Endothelial cell of umbilical vein (primary cell): ENCODE measurements around the gene ANKK1. TPM values are rescaled to one million over a fixed set of nuclear protein-coding genes. Genes with fewer than 3 reads are reported as not detected.

Experiments
- BruUV-seq: library from RNA; stranded (reverse); fragments of 400-500 nt; replicated peaks from 2 replicates; lab custom pipeline; 2021; lab: Mats Ljungman, UMichigan
- CTCF ChIA-PET: fragments of 300-600, 350-600 bp; sonication (Branson Sonifier 250); formaldehyde crosslinking; loops from one replicate; lab custom pipeline; 2021; ENCODE audit warnings: antibody characterized with exemption, inconsistent platforms; lab: Charles Lee
- POLR2A ChIA-PET: fragments of 300-600, 350-600 bp; sonication (Branson Sonifier 250); formaldehyde crosslinking; loops from one replicate; lab custom pipeline; 2021; ENCODE audit warnings: antibody characterized with exemption, inconsistent platforms; lab: Charles Lee
- DNase-seq: peaks from one replicate; pipeline ENCODE4 v3.0.0-alpha.2; 2011; ENCODE audit warnings: low read depth, low spot score
- FAIRE-seq: peaks from 2 replicates; lab custom pipeline; 2011; peaks lifted over from hg19 to GRCh38; lab: Jason Lieb, UNC
- H2AFZ ChIP-seq: 2 replicates; pipeline ENCODE4 v1.6.0; 2012; ENCODE audit warnings: low read depth, low read length, control low read depth, inconsistent platforms
- H3K27ac ChIP-seq: 2 replicates; pipeline ENCODE4 v1.5.1; 2011; ENCODE audit warnings: low read depth, mild to moderate bottlenecking, control low read depth, low read length, moderate library complexity; ENCODE audit not compliant: insufficient read depth
- H3K27me3 ChIP-seq, 2 experiments: 2 replicates each; pipeline versions ENCODE4 v1.6.0 to v1.6.1; 2011; ENCODE audit warnings: low read length in 2 of 2, mixed read lengths in 1 of 2; ENCODE audit not compliant: control insufficient read depth in 2 of 2, insufficient read depth in 2 of 2
- H3K36me3 ChIP-seq, 2 experiments: 2 replicates in 1 of 2; 3 replicates in 1 of 2; pipeline ENCODE4 v1.5.1; 2011; ENCODE audit warnings: low read length in 2 of 2, mild to moderate bottlenecking in 1 of 2, moderate library complexity in 1 of 2; ENCODE audit not compliant: control insufficient read depth in 2 of 2, insufficient read depth in 2 of 2; ENCODE audit errors: extremely low read depth in 1 of 2
- H3K4me1 ChIP-seq: 3 replicates; pipeline ENCODE4 v1.5.1; 2011; ENCODE audit warnings: mild to moderate bottlenecking, low read length; ENCODE audit not compliant: control insufficient read depth, insufficient read depth; ENCODE audit errors: extremely low read depth
- H3K4me2 ChIP-seq: 2 replicates; pipeline ENCODE4 v1.6.1; 2011; ENCODE audit warnings: low read length, control low read depth, mixed read lengths; ENCODE audit not compliant: insufficient read depth
- H3K4me3 ChIP-seq, 3 experiments: fragments of 200-600 bp in 1 of 3; sonication (generic), shearing (Covaris generic) in 1 of 3; replicated peaks in 1 of 3; 2 replicates each; pipeline ENCODE4 v1.5.1; 2011 to 2016; ENCODE audit warnings: control low read depth in 3 of 3, low read length in 3 of 3, mild to moderate bottlenecking in 2 of 3, inconsistent platforms in 1 of 3, low read depth in 1 of 3, moderate library complexity in 1 of 3; ENCODE audit not compliant: insufficient read depth in 1 of 3
- H3K79me2 ChIP-seq: 2 replicates; pipeline ENCODE4 v1.6.0; 2012; ENCODE audit warnings: low read length, inconsistent platforms; ENCODE audit not compliant: control insufficient read depth, insufficient read depth
- H3K9ac ChIP-seq: replicated peaks from 2 replicates; pipeline ENCODE3; 2011; ENCODE audit warnings: low read length, control low read depth; ENCODE audit not compliant: insufficient read depth; ENCODE audit errors: extremely low read depth
- H3K9me1 ChIP-seq: replicated peaks from 3 replicates; pipeline ENCODE4 v1.6.0; 2011; ENCODE audit warnings: mild to moderate bottlenecking, low read length; ENCODE audit not compliant: control insufficient read depth, insufficient read depth; ENCODE audit errors: extremely low read depth
- H3K9me3 ChIP-seq: replicated peaks from 2 replicates; pipeline ENCODE4 v1.5.1; 2012; ENCODE audit warnings: low read length, inconsistent platforms; ENCODE audit not compliant: control insufficient read depth, insufficient read depth
- H4K20me1 ChIP-seq: replicated peaks from 2 replicates; pipeline ENCODE3; 2011; ENCODE audit warnings: mild to moderate bottlenecking, low read length; ENCODE audit not compliant: control insufficient read depth, insufficient read depth; ENCODE audit errors: extremely low read depth
- EZH2 ChIP-seq: IDR thresholded peaks from 2 replicates; pipeline ENCODE4 v1.6.1; 2012; ENCODE audit warnings: borderline replicate concordance, low read depth, mild to moderate bottlenecking, moderate library complexity, low read length, inconsistent platforms; ENCODE audit not compliant: severe bottlenecking
- FOS ChIP-seq: IDR thresholded peaks from 2 replicates; pipeline ENCODE4 v1.6.1; 2011; ENCODE audit warnings: mild to moderate bottlenecking, low read length, moderate library complexity, borderline replicate concordance; ENCODE audit not compliant: insufficient read depth
- GATA2 ChIP-seq: IDR thresholded peaks from 2 replicates; pipeline ENCODE4 v1.7.0; 2011; ENCODE audit warnings: low read depth, mild to moderate bottlenecking, moderate library complexity, mixed read lengths, low read length; ENCODE audit not compliant: insufficient read length, insufficient read depth
- JUN ChIP-seq: IDR thresholded peaks from 2 replicates; pipeline ENCODE4 v1.6.1; 2011; ENCODE audit warnings: borderline replicate concordance, low read depth; ENCODE audit not compliant: insufficient read length, insufficient read depth
- MYC ChIP-seq: IDR thresholded peaks from one replicate; pipeline ENCODE4 v1.6.1; 2011; ENCODE audit warnings: mild to moderate bottlenecking, low read depth, low read length
- POLR2A ChIP-seq: IDR thresholded peaks from 2 replicates; pipeline ENCODE4 v1.6.1; 2012; ENCODE audit warnings: low read depth, mild to moderate bottlenecking, control low read depth, low read length
- POLR2AphosphoS5 ChIP-seq: IDR thresholded peaks from 2 replicates; pipeline ENCODE4 v1.6.1; 2012; ENCODE audit warnings: low read depth, mild to moderate bottlenecking, control low read depth, low read length, moderate library complexity; ENCODE audit not compliant: insufficient read depth
- dilution Hi-C: fragments of 300-500 bp; cut with MboI; formaldehyde crosslinking; loops from one replicate; pipeline ENCODE4 v1.15.0; 2019; ENCODE audit warnings: low sequenced_read_pairs; ENCODE audit not compliant: extremely low pct_ligation_motif_present
- intact Hi-C: fragments of 100-400 bp; cut with micrococcal nuclease; formaldehyde crosslinking; loops from one replicate; pipeline ENCODE4 v1.10.0; 2022
- polyA plus RNA-seq, 4 experiments: library from polyadenylated mRNA; depleted of rRNA in 3 of 4; stranded (reverse) in 3 of 4; unstranded in 1 of 4; fragments of >200 nt; gene quantifications; 2 replicates each; pipeline versions ENCODE4 v1.2.1 to v1.2.3, GENCODE V29; 2011 to 2012; ENCODE audit warnings: missing spikeins in 1 of 4
- total RNA-seq: library from RNA; stranded (reverse); gene quantifications from 2 replicates; pipeline ENCODE4 v1.2.3, GENCODE V29; 2021
- TF ChIP-seq, protein P1 (sequence below), 2 donors: IDR thresholded peaks; 1 replicate in 1 of 2; 2 replicates in 1 of 2; pipeline ENCODE4 v1.5.1; 2011; ENCODE audit warnings: low read length in 2 of 2, mild to moderate bottlenecking in 2 of 2, moderate library complexity in 2 of 2, control low read depth in 1 of 2, inconsistent platforms in 1 of 2, low read depth in 1 of 2; ENCODE audit not compliant: insufficient read depth in 1 of 2; ENCODE audit errors: extremely low read depth in 1 of 2
- TF ChIP-seq, protein P2 (sequence below): IDR thresholded peaks from 2 replicates; pipeline ENCODE4 v1.6.1; 2011; ENCODE audit not compliant: insufficient read depth, insufficient read length

The ANKK1 gene
- total and polyA plus RNA-seq, 2 donors (not counting 3 experiments of a cell fraction or from before 2014, with no cell fraction given), result not detected

DNA sequence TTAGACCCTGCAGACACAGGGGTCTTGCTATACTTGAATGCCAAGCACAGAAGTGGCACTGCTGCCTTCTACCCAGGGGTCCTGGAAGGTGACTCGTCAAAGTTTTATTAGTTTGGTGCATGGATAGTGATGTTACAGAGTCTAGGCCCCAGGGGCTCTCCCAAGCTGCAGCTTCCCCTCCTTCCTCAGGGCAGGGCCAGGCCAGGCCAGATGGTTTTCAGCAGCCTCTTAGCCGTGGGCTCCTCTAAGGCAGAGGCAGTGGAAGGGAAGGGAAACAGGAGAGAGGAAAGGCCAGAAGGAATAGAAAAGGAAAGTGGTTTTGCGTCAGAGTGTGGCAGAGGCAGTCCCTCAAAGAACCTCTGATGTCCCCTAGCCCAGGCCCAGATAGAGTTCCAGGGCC lies 21.9 kb downstream of the ANKK1 start:
- CTCF ChIA-PET, result no interaction called here
- no peak for DNase-seq

More for the DNA sequence above, 21.9 kb downstream of the ANKK1 start:
- no peak overlapping the region for H2AFZ ChIP-seq
- H3K4me1 ChIP-seq, result no peaks in the 10 kb centered on the region
- no peak for TF ChIP-seq POLR2A
- TF ChIP-seq FOS, result no peak
- no peak for TF ChIP-seq POLR2AphosphoS5
- TF ChIP-seq GATA2, result no peak
- no peak for TF ChIP-seq MYC
- TF ChIP-seq, protein P1, sequence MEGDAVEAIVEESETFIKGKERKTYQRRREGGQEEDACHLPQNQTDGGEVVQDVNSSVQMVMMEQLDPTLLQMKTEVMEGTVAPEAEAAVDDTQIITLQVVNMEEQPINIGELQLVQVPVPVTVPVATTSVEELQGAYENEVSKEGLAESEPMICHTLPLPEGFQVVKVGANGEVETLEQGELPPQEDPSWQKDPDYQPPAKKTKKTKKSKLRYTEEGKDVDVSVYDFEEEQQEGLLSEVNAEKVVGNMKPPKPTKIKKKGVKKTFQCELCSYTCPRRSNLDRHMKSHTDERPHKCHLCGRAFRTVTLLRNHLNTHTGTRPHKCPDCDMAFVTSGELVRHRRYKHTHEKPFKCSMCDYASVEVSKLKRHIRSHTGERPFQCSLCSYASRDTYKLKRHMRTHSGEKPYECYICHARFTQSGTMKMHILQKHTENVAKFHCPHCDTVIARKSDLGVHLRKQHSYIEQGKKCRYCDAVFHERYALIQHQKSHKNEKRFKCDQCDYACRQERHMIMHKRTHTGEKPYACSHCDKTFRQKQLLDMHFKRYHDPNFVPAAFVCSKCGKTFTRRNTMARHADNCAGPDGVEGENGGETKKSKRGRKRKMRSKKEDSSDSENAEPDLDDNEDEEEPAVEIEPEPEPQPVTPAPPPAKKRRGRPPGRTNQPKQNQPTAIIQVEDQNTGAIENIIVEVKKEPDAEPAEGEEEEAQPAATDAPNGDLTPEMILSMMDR (IDR thresholded peaks at IDR 0.05; ENCODE audit: extremely low read depth in 1 of 2, insufficient read depth in 1 of 2, low read depth in 1 of 2, low read length in 2 of 2), result no peak
- no peak for TF ChIP-seq EZH2
- TF ChIP-seq, protein P2, sequence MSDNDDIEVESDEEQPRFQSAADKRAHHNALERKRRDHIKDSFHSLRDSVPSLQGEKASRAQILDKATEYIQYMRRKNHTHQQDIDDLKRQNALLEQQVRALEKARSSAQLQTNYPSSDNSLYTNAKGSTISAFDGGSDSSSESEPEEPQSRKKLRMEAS, result no peak
- no peak for TF ChIP-seq JUN
- intact Hi-C loops, result no loop called here
- no peak overlapping the region for H3K4me2 ChIP-seq
- no peaks in the 10 kb centered on the region for H3K9me3 ChIP-seq
- dilution Hi-C loops, result no loop called here
- no peak overlapping the region for H3K27ac ChIP-seq
- H3K79me2 ChIP-seq, result no peaks in the 10 kb centered on the region
- no peak overlapping the region for H3K4me3 ChIP-seq
- no peaks in the 10 kb centered on the region for H4K20me1 ChIP-seq
- no peaks in the 10 kb centered on the region for H3K9me1 ChIP-seq
- BruUV-seq, result no TSS peak
- FAIRE-seq, result no peak
- no peaks in the 10 kb centered on the region for H3K27me3 ChIP-seq
- no peaks in the 10 kb centered on the region for H3K36me3 ChIP-seq
- POLR2A ChIA-PET, result interaction anchor here (0.6 kb wide), 1 partner anchor 809 kb away, joined by 3 read pairs; no protein-coding TSS in a partner anchor
- H3K9ac ChIP-seq, result no peak overlapping the region
